ENCODE results near the gene CRP. TPM values are rescaled to one million over a fixed set of nuclear protein-coding genes. Genes with fewer than 3 reads are reported as not detected.
"Not testable (repeated sequence)": the region's sequence is repeated elsewhere in the genome, so short reads cannot be mapped to it uniquely, and the experiment has no call there.

The CRP gene
- total RNA-seq, 1 donor from 2014 or later, result not detected

DNA sequence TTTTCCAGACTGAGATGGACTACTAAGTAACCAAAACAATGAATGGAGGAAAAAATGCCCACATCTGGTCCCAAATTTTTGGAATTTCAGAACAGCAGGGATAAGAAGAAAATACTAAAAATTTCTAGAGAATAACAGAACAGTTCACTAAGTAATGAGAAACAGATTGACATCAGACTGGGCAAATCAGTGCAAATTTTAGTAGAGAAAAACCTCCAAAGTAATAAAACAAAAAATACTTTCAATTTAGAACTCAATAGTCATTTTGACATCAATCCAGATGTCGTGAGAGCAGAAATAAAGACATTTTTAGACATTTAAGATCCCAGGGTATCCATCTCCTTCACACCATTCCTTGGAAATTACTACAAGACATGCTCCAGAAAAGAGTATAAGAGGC lies 39.3 kb downstream of the CRP start:
- no peaks in the 10 kb centered on the region for H3K4me1 ChIP-seq
- H3K36me3 ChIP-seq, result no peaks in the 10 kb centered on the region
- H3K27me3 ChIP-seq (ENCODE audit: low read depth), result no peaks in the 10 kb centered on the region
- intact Hi-C loops (cut with micrococcal nuclease), result no loop called here
- no peak overlapping the region for H3K4me3 ChIP-seq
- no peak overlapping the region for H3K27ac ChIP-seq (replicated peaks)
- TF ChIP-seq CTCF (IDR thresholded peaks at IDR 0.05; ENCODE audit: borderline replicate concordance), result no peak
- H3K9me3 ChIP-seq (replicated peaks), result no peaks in the 10 kb centered on the region
- no peak for DNase-seq

GRCh38 chr1:159672390-159672789 lies 42.0 kb downstream of the CRP start:
- H3K27me3 ChIP-seq (ENCODE audit: low read depth); H3K4me3 ChIP-seq; H3K36me3 ChIP-seq; H3K27ac ChIP-seq (replicated peaks); H3K9me3 ChIP-seq (replicated peaks); DNase-seq; intact Hi-C loops (cut with micrococcal nuclease); H3K4me1 ChIP-seq: not testable (repeated sequence)

- no peak for DNase-seq
- no peak for TF ChIP-seq CTCF (IDR thresholded peaks at IDR 0.05; ENCODE audit: borderline replicate concordance)
- no peak overlapping the region for H3K27ac ChIP-seq (replicated peaks)
- H3K9me3 ChIP-seq (replicated peaks), result peaks cover 7% of the 10 kb centered on the region
- no peaks in the 10 kb centered on the region for H3K4me1 ChIP-seq
- intact Hi-C loops (cut with micrococcal nuclease), result no loop called here
- no peaks in the 10 kb centered on the region for H3K36me3 ChIP-seq
- H3K4me3 ChIP-seq, result no peak overlapping the region
- H3K27me3 ChIP-seq (ENCODE audit: low read depth), result no peaks in the 10 kb centered on the region
Observed at GRCh38 chr1:159669338-159669737, 45.1 kb downstream of the CRP start.

GRCh38 chr1:159668739-159669138 lies 45.6 kb downstream of the CRP start:
- no peak for TF ChIP-seq CTCF (IDR thresholded peaks at IDR 0.05; ENCODE audit: borderline replicate concordance)
- H3K4me1 ChIP-seq, result no peaks in the 10 kb centered on the region

DNA sequence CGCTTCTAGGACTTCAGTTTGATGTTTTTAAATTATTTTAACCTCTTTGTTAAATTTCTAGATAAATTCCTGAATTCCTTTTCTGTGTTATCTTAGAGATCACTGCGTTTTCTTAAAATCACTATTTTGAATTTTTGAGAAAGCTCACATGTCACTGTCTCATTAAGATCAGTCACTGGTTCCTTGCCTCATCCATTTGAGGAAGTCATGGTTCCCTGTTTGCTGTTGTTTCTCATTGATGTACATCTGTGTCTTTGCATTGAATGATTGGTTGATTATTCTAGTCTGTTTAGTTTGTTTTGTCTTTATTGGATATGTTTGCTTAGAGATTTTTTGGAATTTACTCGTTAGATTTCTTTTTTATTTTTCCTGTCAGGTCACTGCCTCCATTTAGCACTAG lies 50.1 kb downstream of the CRP start:
- DNase-seq, result no peak
- intact Hi-C loops (cut with micrococcal nuclease), result no loop called here
- H3K36me3 ChIP-seq, result no peaks in the 10 kb centered on the region
- peaks cover 39% of the 10 kb centered on the region for H3K9me3 ChIP-seq (replicated peaks)
- no peak overlapping the region for H3K27ac ChIP-seq (replicated peaks)
- H3K27me3 ChIP-seq (ENCODE audit: low read depth), result no peaks in the 10 kb centered on the region
- no peak for TF ChIP-seq CTCF (IDR thresholded peaks at IDR 0.05; ENCODE audit: borderline replicate concordance)
- no peak overlapping the region for H3K4me3 ChIP-seq
- no peaks in the 10 kb centered on the region for H3K4me1 ChIP-seq

More at GRCh38 chr1:159668739-159669138, 45.6 kb downstream of the CRP start:
- Histone ChIP-seq H3K4me3 (no peak overlapping the region), H3K9me3 (replicated peaks) (peaks cover 13% of the 10 kb centered on the region), H3K36me3 (no peaks in the 10 kb centered on the region), H3K27me3 (ENCODE audit: low read depth) (no peaks in the 10 kb centered on the region), H3K27ac (replicated peaks) (no peak overlapping the region)
- intact Hi-C loops (cut with micrococcal nuclease), result no loop called here
- DNase-seq, result no peak

GRCh38 chr1:159663552-159663951 lies 50.8 kb downstream of the CRP start:
- Histone ChIP-seq H3K9me3 (replicated peaks) (peaks cover 39% of the 10 kb centered on the region), H3K4me3 (no peak overlapping the region), H3K27me3 (ENCODE audit: low read depth) (no peaks in the 10 kb centered on the region), H3K27ac (replicated peaks) (no peak overlapping the region), H3K4me1 (no peaks in the 10 kb centered on the region), H3K36me3 (no peaks in the 10 kb centered on the region)
- intact Hi-C loops (cut with micrococcal nuclease), result no loop called here
- no peak for DNase-seq
- TF ChIP-seq CTCF (IDR thresholded peaks at IDR 0.05; ENCODE audit: borderline replicate concordance), result no peak

Other genes with a start within 250 kb of the CRP start
- not detected for gene OR10J5, start 178.6 kb downstream of the CRP start, total RNA-seq
- gene APCS, start 126.8 kb downstream of the CRP start, total RNA-seq, result not detected
- 15.0 TPM for gene DUSP23, start 66.4 kb upstream of the CRP start, total RNA-seq
- gene FCRL6, start 87.8 kb upstream of the CRP start, total RNA-seq, result 0.33 TPM
- 1.7 TPM for gene SLAMF8, start 112.3 kb upstream of the CRP start, total RNA-seq
- gene VSIG8, start 148.1 kb upstream of the CRP start, total RNA-seq, result not detected
- 1.1 TPM for gene CFAP45, start 185.6 kb upstream of the CRP start, total RNA-seq
- 110 TPM for gene TAGLN2, start 210.9 kb upstream of the CRP start, total RNA-seq
- gene IGSF9, start 231.0 kb upstream of the CRP start, total RNA-seq, result 0.25 TPM
- not detected for gene SLAMF9, start 239.6 kb upstream of the CRP start, total RNA-seq

Measured in left ventricle myocardium inferior (tissue), 1 donor.